MCF 10A (cell line): Measurements from ENCODE around the gene TRAF2. TPM values are rescaled to one million over a fixed set of nuclear protein-coding genes. Genes with fewer than 3 reads are reported as not detected.

Experiments used
- BruUV-seq: library from RNA; stranded (reverse); fragments of 400-500 nt; replicated peaks from 2 replicates; lab custom pipeline; 2021; lab: Mats Ljungman, UMichigan
- CTCF ChIA-PET: fragments of 300-600 bp; sonication (Branson Sonifier 250); formaldehyde crosslinking; extraction: SDS; loops from one replicate; lab custom pipeline; 2021; ENCODE audit warnings: antibody characterized with exemption, inconsistent platforms; lab: Yijun Ruan, JAX
- POLR2A ChIA-PET: fragments of 300-600, 350-650 bp; sonication (Branson Sonifier 250); formaldehyde crosslinking; extraction: SDS; loops from one replicate; lab custom pipeline; 2020; ENCODE audit warnings: antibody characterized with exemption, inconsistent platforms; lab: Yijun Ruan, JAX
- DNase-seq: peaks from one replicate; pipeline ENCODE4 v3.0.0-alpha.2; 2018; ENCODE audit not compliant: unreplicated experiment
- H3K27ac Mint-ChIP-seq: one replicate; pipeline ENCODE4 v1.8.0; 2022; ENCODE audit warnings: mild to moderate bottlenecking, low read depth, mixed read lengths; ENCODE audit not compliant: unreplicated experiment
- H3K27me3 Mint-ChIP-seq: one replicate; pipeline ENCODE4 v1.8.0; 2022; ENCODE audit warnings: mixed read lengths; ENCODE audit not compliant: insufficient read depth, unreplicated experiment
- H3K36me3 Mint-ChIP-seq: one replicate; pipeline ENCODE4 v1.8.0; 2022; ENCODE audit warnings: mild to moderate bottlenecking, moderate library complexity, mixed read lengths; ENCODE audit not compliant: insufficient read depth, unreplicated experiment
- H3K4me1 Mint-ChIP-seq: one replicate; pipeline ENCODE4 v1.8.0; 2022; ENCODE audit warnings: mixed read lengths; ENCODE audit not compliant: insufficient read depth, unreplicated experiment
- H3K4me3 Mint-ChIP-seq: one replicate; pipeline ENCODE4 v1.8.0; 2022; ENCODE audit warnings: mild to moderate bottlenecking, moderate library complexity, mixed read lengths; ENCODE audit not compliant: unreplicated experiment
- H3K9me3 Mint-ChIP-seq: one replicate; pipeline ENCODE4 v1.8.0; 2022; ENCODE audit warnings: mixed read lengths; ENCODE audit not compliant: unreplicated experiment
- CTCF ChIP-seq: fragments of 200-600 bp; IDR thresholded peaks from one replicate; pipeline ENCODE4 v1.8.0; 2022; ENCODE audit warnings: antibody characterized with exemption, mild to moderate bottlenecking; ENCODE audit not compliant: unreplicated experiment
- intact Hi-C: fragments of 100-400 bp; cut with micrococcal nuclease; formaldehyde crosslinking; loops from 2 replicates; pipeline ENCODE4 v1.14.1; 2022
- total RNA-seq: library from RNA; stranded (reverse); gene quantifications from 2 replicates; pipeline ENCODE4 v1.2.3, GENCODE V29; 2022

Gene TRAF2
- total RNA-seq, 1 experiment from 2014 or later = 14.1 TPM

- CTCF ChIA-PET = interaction anchor here (0.6 to 1.6 kb wide), 2 partner anchors 10 to 432 kb away, joined by 3 read pairs; no protein-coding TSS in a partner anchor
- H3K36me3 Mint-ChIP-seq = no peaks in the 10 kb centered on the region
- TF ChIP-seq CTCF = no peak
- H3K9me3 Mint-ChIP-seq = peaks cover 10% of the 10 kb centered on the region
- BruUV-seq = no TSS peak
- DNase-seq = no peak
- H3K27me3 Mint-ChIP-seq = no peaks in the 10 kb centered on the region
- no peak overlapping the region for H3K4me3 Mint-ChIP-seq
- H3K4me1 Mint-ChIP-seq = no peaks in the 10 kb centered on the region
- POLR2A ChIA-PET = no interaction called here
- intact Hi-C loops = no loop called here
- no peak overlapping the region for H3K27ac Mint-ChIP-seq
Observed at GRCh38 chr9:136952321-136952850, 66.1 kb downstream of the TRAF2 start.

- Mint-ChIP-seq H3K4me3 (no peak overlapping the region), H3K4me1 (no peaks in the 10 kb centered on the region), H3K36me3 (no peaks in the 10 kb centered on the region), H3K9me3 (peaks cover 10% of the 10 kb centered on the region), H3K27ac (no peak overlapping the region), H3K27me3 (no peaks in the 10 kb centered on the region)
- TF ChIP-seq CTCF = no peak
- ChIA-PET POLR2A (interaction anchor here (0.6 kb wide), 1 partner anchor 176 kb away, joined by 4 read pairs; no protein-coding TSS in a partner anchor), CTCF (interaction anchor here (1.6 kb wide), 1 partner anchor 9 kb away, joined by 3 read pairs; no protein-coding TSS in a partner anchor)
- BruUV-seq = no TSS peak
- intact Hi-C loops = no loop called here
- DNase-seq = no peak
Observed at GRCh38 chr9:136952876-136953770, 66.8 kb downstream of the TRAF2 start.

GRCh38 chr9:136953771-136954269 lies 67.5 kb downstream of the TRAF2 start:
- no peak for DNase-seq
- Mint-ChIP-seq H3K27ac (no peak overlapping the region), H3K4me1 (no peaks in the 10 kb centered on the region), H3K27me3 (no peaks in the 10 kb centered on the region), H3K4me3 (no peak overlapping the region), H3K9me3 (peaks cover 10% of the 10 kb centered on the region), H3K36me3 (no peaks in the 10 kb centered on the region)
- TF ChIP-seq CTCF = no peak
- BruUV-seq = no TSS peak
- POLR2A ChIA-PET = no interaction called here
- CTCF ChIA-PET = interaction anchor here (1.6 kb wide), 1 partner anchor 8 kb away, joined by 3 read pairs; no protein-coding TSS in a partner anchor
- intact Hi-C loops = no loop called here
